CD14-positive monocyte (primary cell): ENCODE results near the gene LST1. TPM values are rescaled to one million over a fixed set of nuclear protein-coding genes. Genes with fewer than 3 reads are reported as not detected.
A peak's percentile ranks its signal among the peaks of the same experiment; 100 is the strongest.

Experiments used
- DNase-seq, 3 donors: peaks; one replicate each; pipeline ENCODE4 v3.0.0-alpha.2; 2011 to 2022
- H2AFZ ChIP-seq: 2 replicates; pipeline ENCODE4 v1.6.0; 2012; ENCODE audit warnings: mild to moderate bottlenecking, low read depth, low read length, inconsistent platforms; ENCODE audit not compliant: insufficient read depth, poor library complexity, severe bottlenecking
- H3K27ac ChIP-seq, 2 donors: 1 replicate in 1 of 2; 2 replicates in 1 of 2; pipeline ENCODE4 v1.5.1; 2012 to 2013; ENCODE audit warnings: low read length in 2 of 2, control low read depth in 1 of 2, inconsistent platforms in 1 of 2, low read depth in 1 of 2, mild to moderate bottlenecking in 1 of 2
- H3K27me3 ChIP-seq, 2 donors: one replicate each; pipeline versions ENCODE4 v1.6.0 to v1.6.1; 2011 to 2013; ENCODE audit warnings: low read length in 2 of 2; ENCODE audit not compliant: control insufficient read depth in 2 of 2, insufficient read depth in 2 of 2
- H3K36me3 ChIP-seq, 2 donors: replicated peaks in 1 of 2; 1 replicate in 1 of 2; 2 replicates in 1 of 2; pipeline versions ENCODE4 v1.5.1 to v1.6.1; 2012 to 2013; ENCODE audit warnings: low read length in 2 of 2, control low read depth in 1 of 2, inconsistent platforms in 1 of 2, mild to moderate bottlenecking in 1 of 2; ENCODE audit not compliant: insufficient read depth in 2 of 2, control insufficient read depth in 1 of 2
- H3K4me1 ChIP-seq, 2 donors: 1 replicate in 1 of 2; 2 replicates in 1 of 2; pipeline versions ENCODE4 v1.5.1 to v1.6.1; 2012 to 2013; ENCODE audit warnings: low read length in 2 of 2, control low read depth in 1 of 2, inconsistent platforms in 1 of 2, mild to moderate bottlenecking in 1 of 2, moderate library complexity in 1 of 2; ENCODE audit not compliant: insufficient read depth in 2 of 2, control insufficient read depth in 1 of 2
- H3K4me2 ChIP-seq: replicated peaks from 2 replicates; pipeline ENCODE3; 2012; ENCODE audit warnings: low read length, moderate library complexity, mild to moderate bottlenecking; ENCODE audit not compliant: poor library complexity, severe bottlenecking; ENCODE audit errors: extremely low read depth
- H3K4me3 ChIP-seq, 3 experiments: fragments of 200-600 bp in 1 of 3; sonication (generic) in 1 of 3; replicated peaks in 1 of 3; 1 replicate in 2 of 3; 2 replicates in 1 of 3; pipeline ENCODE4 v1.5.1; 2011 to 2013; ENCODE audit warnings: low read length in 3 of 3, mild to moderate bottlenecking in 3 of 3, control low read depth in 2 of 3, low read depth in 2 of 3, inconsistent platforms in 1 of 3, moderate library complexity in 1 of 3
- H3K79me2 ChIP-seq: 2 replicates; pipeline ENCODE4 v1.6.0; 2012; ENCODE audit warnings: mild to moderate bottlenecking, control low read depth, inconsistent platforms, low read length, moderate library complexity; ENCODE audit not compliant: insufficient read depth
- H3K9ac ChIP-seq: 2 replicates; pipeline ENCODE4 v1.6.0; 2017; ENCODE audit warnings: low read length, mild to moderate bottlenecking; ENCODE audit not compliant: insufficient read depth, poor library complexity, severe bottlenecking
- H3K9me3 ChIP-seq, 2 donors: replicated peaks in 1 of 2; 1 replicate in 1 of 2; 2 replicates in 1 of 2; pipeline versions ENCODE4 v1.5.1 to v1.6.1; 2012 to 2013; ENCODE audit warnings: low read length in 2 of 2, control low read depth in 1 of 2; ENCODE audit not compliant: control insufficient read depth in 1 of 2, insufficient read depth in 1 of 2
- H4K20me1 ChIP-seq: 2 replicates; pipeline ENCODE4 v1.6.0; 2012; ENCODE audit warnings: mild to moderate bottlenecking, low read length, control low read depth, moderate library complexity; ENCODE audit not compliant: insufficient read depth
- H3K27ac Mint-ChIP-seq, 7 donors: one replicate each; pipeline ENCODE4 v1.8.0; 2020; ENCODE audit warnings: mild to moderate bottlenecking in 7 of 7, mixed read lengths in 7 of 7, moderate library complexity in 6 of 7, inconsistent platforms in 2 of 7
- H3K27me3 Mint-ChIP-seq, 3 donors: one replicate each; pipeline ENCODE4 v1.8.0; 2021 to 2022; ENCODE audit warnings: low read depth in 3 of 3, mild to moderate bottlenecking in 3 of 3, mixed read lengths in 3 of 3, moderate library complexity in 3 of 3, inconsistent platforms in 1 of 3
- H3K36me3 Mint-ChIP-seq, 2 donors: one replicate each; pipeline ENCODE4 v1.8.0; 2020; ENCODE audit warnings: mixed read lengths in 2 of 2, inconsistent platforms in 1 of 2, mild to moderate bottlenecking in 1 of 2
- H3K4me1 Mint-ChIP-seq: one replicate; pipeline ENCODE4 v1.8.0; 2020; ENCODE audit warnings: mild to moderate bottlenecking, mixed read lengths
- H3K4me3 Mint-ChIP-seq, 2 donors: one replicate each; pipeline ENCODE4 v1.8.0; 2020; ENCODE audit warnings: mild to moderate bottlenecking in 2 of 2, mixed read lengths in 2 of 2, moderate library complexity in 1 of 2
- H3K9me3 Mint-ChIP-seq, 7 donors: one replicate each; pipeline ENCODE4 v1.8.0; 2020 to 2022; ENCODE audit warnings: mixed read lengths in 7 of 7, mild to moderate bottlenecking in 6 of 7, moderate library complexity in 6 of 7, inconsistent platforms in 2 of 7
- CTCF ChIP-seq: fragments of 200-600 bp; IDR thresholded peaks from one replicate; pipeline ENCODE4 v1.8.0; 2022; ENCODE audit warnings: antibody characterized with exemption, mild to moderate bottlenecking
- WGBS: methylation state at CpG from one replicate; pipeline ENCODE4 v1.1.5; 2013; ENCODE audit warnings: missing lambda C conversion rate; ENCODE audit not compliant: insufficient coverage; 5-methylcytosine and 5-hydroxymethylcytosine counted together
- intact Hi-C, 2 donors: fragments of 100-400 bp; cut with micrococcal nuclease; formaldehyde crosslinking; loops; one replicate each; pipeline versions ENCODE4 v1.15.0 to v1.15.1; 2023
- polyA plus RNA-seq, 3 donors: library from polyadenylated mRNA; depleted of rRNA in 1 of 3; unstranded in 2 of 3; stranded (reverse) in 1 of 3; fragments of 300-500 nt in 2 of 3; fragments of >200 nt in 1 of 3; fragmentation: Illumina TruSeq in 2 of 3; gene quantifications; 1 replicate in 2 of 3; 2 replicates in 1 of 3; pipeline ENCODE4 v1.2.3, GENCODE V29; 2012 to 2021

The LST1 gene
- polyA plus RNA-seq, 3 donors = 1,103 to 1,584 (median 1,202) TPM

GRCh38 chr6:31633447-31633846, 47.4 kb downstream of the LST1 start:
- Histone ChIP-seq H3K4me2 (no peak overlapping the region), H3K9ac (no peak overlapping the region), H2AFZ (no peak overlapping the region), H4K20me1 (peaks cover 88% of the 10 kb centered on the region), H3K79me2 (peaks cover 27% of the 10 kb centered on the region), H3K4me1 (no peaks in the 10 kb centered on the region), H3K36me3 (peaks cover 94 to 99% of the 10 kb centered on the region in 2 donors), H3K27ac (no peak overlapping the region), H3K9me3 (no peaks in the 10 kb centered on the region), H3K27me3 (no peaks in the 10 kb centered on the region), H3K4me3 (no peak overlapping the region)
- WGBS = no CpG with 5 or more reads among the region's 7 CpGs
- TF ChIP-seq CTCF = no peak
- no peak for DNase-seq
- Mint-ChIP-seq H3K4me1 (no peaks in the 10 kb centered on the region), H3K9me3 (no peaks in the 10 kb centered on the region), H3K27ac (peak overlapping the region in 2 of 7 donors; percentile 30 to 70), H3K36me3 (peaks cover 91 to 97% of the 10 kb centered on the region in 2 donors), H3K27me3 (no peaks in the 10 kb centered on the region), H3K4me3 (no peak overlapping the region)
- intact Hi-C loops = no loop called here

GRCh38 chr6:31634131-31634530, 48.1 kb downstream of the LST1 start:
- intact Hi-C loops = no loop called here
- H3K27ac Mint-ChIP-seq = peak overlapping the region in 3 of 7 donors; percentile 1 to 74 (median 27)

More at GRCh38 chr6:31634131-31634530, 48.1 kb downstream of the LST1 start:
- no peaks in the 10 kb centered on the region for H3K4me1 ChIP-seq
- H3K9me3 Mint-ChIP-seq = no peaks in the 10 kb centered on the region
- TF ChIP-seq CTCF = no peak
- no peaks in the 10 kb centered on the region for H3K4me1 Mint-ChIP-seq
- no peak overlapping the region for H3K4me2 ChIP-seq
- H3K27me3 ChIP-seq = no peaks in the 10 kb centered on the region
- no peak overlapping the region for H3K27ac ChIP-seq
- peaks cover 94 to 99% of the 10 kb centered on the region in 2 donors for H3K36me3 ChIP-seq
- no peak for DNase-seq
- H3K4me3 Mint-ChIP-seq = no peak overlapping the region
- H2AFZ ChIP-seq = no peak overlapping the region
- H3K9me3 ChIP-seq = no peaks in the 10 kb centered on the region
- no peaks in the 10 kb centered on the region for H3K27me3 Mint-ChIP-seq
- H3K79me2 ChIP-seq = peaks cover 26% of the 10 kb centered on the region
- H3K9ac ChIP-seq = no peak overlapping the region
- H3K4me3 ChIP-seq = no peak overlapping the region
- peaks cover 89 to 97% of the 10 kb centered on the region in 2 donors for H3K36me3 Mint-ChIP-seq
- peaks cover 94% of the 10 kb centered on the region for H4K20me1 ChIP-seq
- WGBS = no CpG with 5 or more reads among the region's 3 CpGs
